ENCODE data around the gene HIPK4. TPM values are rescaled to one million over a fixed set of nuclear protein-coding genes. Genes with fewer than 3 reads are reported as not detected.
A peak's percentile ranks its signal among the peaks of the same experiment; 100 is the strongest.

Gene HIPK4
- total and polyA plus RNA-seq, 2 of the 8 experiments (the other 6 are each of a cell fraction or from before 2014, with no cell fraction given) = 0.15 to 0.57 TPM

DNA sequence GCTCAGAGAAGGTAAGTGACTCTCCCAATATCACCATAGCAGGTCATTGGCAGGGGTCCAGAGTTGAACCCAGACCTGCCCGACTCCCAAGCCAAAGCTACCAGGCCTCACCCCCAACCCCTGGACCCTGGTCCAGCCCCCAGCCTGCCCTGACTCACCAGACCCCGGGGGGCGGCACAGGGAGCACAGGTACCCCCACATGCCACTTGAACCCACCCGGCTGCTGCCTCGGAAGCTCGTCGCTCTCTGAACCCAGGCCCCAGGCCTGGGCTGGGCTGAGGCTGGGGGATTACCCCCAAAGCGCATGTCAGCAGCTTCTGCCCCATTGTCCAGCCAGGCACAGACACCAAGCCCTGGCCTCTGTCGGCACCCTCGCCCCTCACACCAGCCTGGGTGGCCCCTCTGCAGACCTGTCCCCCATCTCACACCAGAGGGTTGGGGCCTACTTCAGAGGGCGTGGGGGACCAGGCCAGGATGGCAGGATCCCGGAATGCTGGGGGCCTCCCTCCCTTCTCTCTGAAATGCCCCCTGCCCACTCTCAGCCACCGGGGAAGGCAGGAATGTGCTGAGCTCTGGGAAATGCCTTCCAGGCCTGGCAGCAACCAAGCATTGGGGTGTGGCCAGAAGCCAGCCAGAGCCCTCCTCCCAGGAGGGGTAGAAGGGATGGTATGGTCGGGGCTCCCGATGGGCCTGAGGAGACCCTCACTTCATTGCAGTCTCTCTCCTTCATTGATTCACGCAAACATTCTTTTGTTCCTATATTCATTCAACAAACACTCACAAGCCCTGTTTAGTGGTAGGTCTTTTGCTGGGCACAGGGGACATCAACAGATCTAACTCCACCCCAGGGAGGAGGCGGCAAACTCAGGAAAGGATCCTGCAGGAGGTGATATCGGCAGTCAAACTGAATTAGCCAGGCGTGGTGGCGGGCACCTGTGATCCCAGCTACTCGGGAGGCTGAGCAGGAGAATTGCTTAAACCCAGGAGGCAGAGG lies 24.9 kb upstream of the HIPK4 start:
- no peak overlapping the region for H3K4me3 ChIP-seq (ENCODE audit: extremely low read depth in 1 of 4, insufficient read depth in 2 of 4, low read depth in 3 of 4, low read length in 4 of 4)
- no peak overlapping the region for H3K9ac ChIP-seq (replicated peaks in 1 of 4; ENCODE audit: extremely low read depth in 1 of 4, low read depth in 3 of 4, low read length in 3 of 4)
- H3K27ac ChIP-seq (ENCODE audit: low read depth, low read length) = no peak overlapping the region
- DNase-seq (ENCODE audit: low read depth in 1 of 2, low spot score in 2 of 2) (no peak), FAIRE-seq (no peak)
- no peaks in the 10 kb centered on the region for H3K79me1 ChIP-seq (ENCODE audit: low read depth, low read length)
- no peak overlapping the region for H2BK120ac ChIP-seq (replicated peaks; ENCODE audit: low read depth, low read length)
- H3K56ac ChIP-seq (replicated peaks; ENCODE audit: insufficient read length, low read depth, low read length) = no peak overlapping the region
- H2BK15ac ChIP-seq (ENCODE audit: low read length) = peak overlapping the region; percentile 6; the same call in 1 of the 2 replicates
- no peak overlapping the region for H2AK5ac ChIP-seq (ENCODE audit: low read depth, low read length)
- H3K4ac ChIP-seq (replicated peaks; ENCODE audit: insufficient read length, low read depth, low read length) = no peak overlapping the region
- peak overlapping the region; percentile 32; the same call in 1 of the 2 replicates for H3K18ac ChIP-seq (ENCODE audit: extremely low read depth, low read length)
- peaks cover 4 to 25% (median 15%) of the 10 kb centered on the region in 4 experiments for H3K4me1 ChIP-seq (replicated peaks in 1 of 4; ENCODE audit: control insufficient read depth in 3 of 4, insufficient read depth in 4 of 4, low read length in 3 of 4)
- TF ChIP-seq MAFK (IDR thresholded peaks at IDR 0.05; ENCODE audit: low read depth, low read length) (peak; percentile 80), TEAD4 (IDR thresholded peaks at IDR 0.05; ENCODE audit: low read depth, low read length) (peak; percentile 79), ATF2 (IDR thresholded peaks at IDR 0.05; ENCODE audit: low read length) (no peak)
- no peak overlapping the region for H4K5ac ChIP-seq (ENCODE audit: insufficient read length, low read depth, low read length)
- peak overlapping the region; percentile 84; the same call in 1 of the 2 replicates for H4K8ac ChIP-seq (ENCODE audit: extremely low read depth, insufficient read depth, low read length)
- no peak overlapping the region for H3K23ac ChIP-seq (ENCODE audit: insufficient read length)
- 84% methylated on average over 19 of the region's 21 CpGs; no CpG with 5 or more reads in 1 of the 2 experiments for WGBS, 2 experiments (ENCODE audit: extremely low coverage in 1 of 2, insufficient coverage in 1 of 2, insufficient read length in 1 of 2, insufficient replicate concordance in 2 of 2, low coverage in 1 of 2, low lambda C conversion rate in 2 of 2, missing lambda C conversion rate in 1 of 2)
- no peaks in the 10 kb centered on the region for H3K23me2 ChIP-seq (ENCODE audit: low read depth, low read length)
- H3K79me2 ChIP-seq (ENCODE audit: control insufficient read depth in 1 of 2, insufficient read depth in 2 of 2, low read length in 2 of 2) = no peaks in the 10 kb centered on the region
- no peak overlapping the region for H3K14ac ChIP-seq (ENCODE audit: insufficient read length)
- no peaks in the 10 kb centered on the region for H4K20me1 ChIP-seq (replicated peaks in 1 of 2; ENCODE audit: control insufficient read depth in 1 of 2, insufficient read depth in 2 of 2, low read length in 2 of 2)
- 0 out of 2 replicates have a peak overlapping the region, but pooled peaks have one; percentile 71 for H2BK12ac ChIP-seq (ENCODE audit: low read depth, low read length)
- no peak overlapping the region; the same call in 1 of the 2 replicates for H2BK5ac ChIP-seq (ENCODE audit: low read depth, low read length)
- H3K36me3 ChIP-seq (ENCODE audit: control insufficient read depth in 2 of 4, insufficient read depth in 4 of 4, low read length in 3 of 4) = no peaks in the 10 kb centered on the region
- no peaks in the 10 kb centered on the region for H3K9me3 ChIP-seq (ENCODE audit: insufficient read depth in 2 of 2, low read depth in 1 of 2, low read length in 1 of 2)
- H3K4me2 ChIP-seq (ENCODE audit: insufficient read depth in 1 of 2, low read depth in 2 of 2, low read length in 2 of 2) = no peak overlapping the region
- no peak overlapping the region for H2AFZ ChIP-seq (ENCODE audit: low read length)
- ChIA-PET CTCF (ENCODE audit: partially characterized antibody) (interaction anchor here (0.5 to 2.8 kb wide), 7 partner anchors 9 to 224 kb away, joined by 3 to 14 read pairs (median 4); no protein-coding TSS in a partner anchor), POLR2A (ENCODE audit: partially characterized antibody) (interaction anchor here (0.8 to 4.7 kb wide), 10 partner anchors 10 to 49 kb away, joined by 3 to 18 read pairs (median 3); partner anchors contain the start of gene SERTAD1)
- no peak overlapping the region for H2BK20ac ChIP-seq (ENCODE audit: low read length)
- H3K27me3 ChIP-seq (replicated peaks in 1 of 4; ENCODE audit: control insufficient read depth in 3 of 4, extremely low read depth in 1 of 4, insufficient read depth in 3 of 4, low read length in 3 of 4) = no peaks in the 10 kb centered on the region; a peak in 1 of 7 replicates
- no peak overlapping the region for H4K91ac ChIP-seq (replicated peaks; ENCODE audit: insufficient read length, low read length)

Measured in H1 (cell line).